Activated B cell treated with CpG ODN at 0.5 μM for 24 hours (primary cell): ENCODE data around the gene PRKN. TPM values are rescaled to one million over a fixed set of nuclear protein-coding genes. Genes with fewer than 3 reads are reported as not detected.
"Not testable (repeated sequence)": the region's sequence is repeated elsewhere in the genome, so short reads cannot be mapped to it uniquely, and the experiment has no call there.

Experiments used
- ATAC-seq: fragments of 200-7000 bp; cut with Tn5 transposase; one replicate; pipeline ENCODE4 v1.10.0; 2021; ENCODE audit warnings: low read depth, mild to moderate bottlenecking, moderate library complexity
- CTCF ChIA-PET: fragments of 350-600 bp; sonication (Branson Sonifier 250); formaldehyde crosslinking; loops from one replicate; lab custom pipeline; 2021; ENCODE audit warnings: antibody characterized with exemption; lab: Charles Lee
- POLR2A ChIA-PET: fragments of 350-600 bp; sonication (Branson Sonifier 250); formaldehyde crosslinking; loops from one replicate; lab custom pipeline; 2021; ENCODE audit warnings: antibody characterized with exemption; lab: Charles Lee
- DNase-seq: peaks from one replicate; pipeline ENCODE4 v3.0.0; 2022
- H3K27ac Mint-ChIP-seq: one replicate; pipeline ENCODE4 v1.8.0; 2020; ENCODE audit warnings: mixed read lengths
- H3K27me3 Mint-ChIP-seq: one replicate; pipeline ENCODE4 v1.8.0; 2021; ENCODE audit warnings: mixed read lengths
- H3K36me3 Mint-ChIP-seq: one replicate; pipeline ENCODE4 v1.8.0; 2021; ENCODE audit warnings: low read depth, mixed read lengths
- H3K4me1 Mint-ChIP-seq: one replicate; pipeline ENCODE4 v1.8.0; 2021; ENCODE audit warnings: mixed read lengths
- H3K4me3 Mint-ChIP-seq: one replicate; pipeline ENCODE4 v1.8.0; 2020; ENCODE audit warnings: mild to moderate bottlenecking, mixed read lengths
- H3K9me3 Mint-ChIP-seq: one replicate; pipeline ENCODE4 v1.8.0; 2020; ENCODE audit warnings: mixed read lengths
- intact Hi-C: fragments of 100-400 bp; cut with micrococcal nuclease; formaldehyde crosslinking; loops from one replicate; pipeline ENCODE4 v1.15.1; 2024
- total RNA-seq: library from RNA; stranded (reverse); gene quantifications from 2 replicates; pipeline ENCODE4 v1.2.3, GENCODE V29; 2022
- TF ChIP-seq, protein P1 (sequence below): fragments of 200-600 bp; IDR thresholded peaks from one replicate; pipeline ENCODE4 v1.8.0; 2022; ENCODE audit warnings: antibody characterized with exemption, mild to moderate bottlenecking

The PRKN gene
- total RNA-seq, 1 donor from 2014 or later = 2.3 TPM

DNA sequence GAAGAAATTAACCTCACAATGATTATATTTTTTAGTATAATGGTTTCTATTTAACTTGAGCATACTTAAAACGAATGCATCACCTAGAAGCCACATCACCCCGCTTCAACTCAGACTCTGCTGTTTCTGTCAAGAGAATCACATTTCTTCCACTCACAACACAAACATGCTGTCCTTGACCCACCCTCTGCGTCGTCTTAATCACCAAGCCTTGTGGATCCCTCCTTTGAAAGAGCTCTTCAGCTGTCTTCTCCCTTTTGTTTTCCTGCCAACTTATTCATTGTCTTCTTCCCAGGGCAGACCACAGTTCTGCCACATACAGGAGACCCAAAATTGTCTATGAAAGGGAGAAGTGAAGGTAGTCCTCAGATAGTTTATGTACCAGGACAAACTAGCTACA lies 858.1 kb downstream of the PRKN start:
- Mint-ChIP-seq H3K9me3 (no peaks in the 10 kb centered on the region), H3K27me3 (no peaks in the 10 kb centered on the region), H3K4me1 (no peaks in the 10 kb centered on the region), H3K36me3 (no peaks in the 10 kb centered on the region), H3K27ac (no peak overlapping the region), H3K4me3 (no peak overlapping the region)
- POLR2A ChIA-PET = no interaction called here
- no peak for ATAC-seq
- TF ChIP-seq, protein P1, sequence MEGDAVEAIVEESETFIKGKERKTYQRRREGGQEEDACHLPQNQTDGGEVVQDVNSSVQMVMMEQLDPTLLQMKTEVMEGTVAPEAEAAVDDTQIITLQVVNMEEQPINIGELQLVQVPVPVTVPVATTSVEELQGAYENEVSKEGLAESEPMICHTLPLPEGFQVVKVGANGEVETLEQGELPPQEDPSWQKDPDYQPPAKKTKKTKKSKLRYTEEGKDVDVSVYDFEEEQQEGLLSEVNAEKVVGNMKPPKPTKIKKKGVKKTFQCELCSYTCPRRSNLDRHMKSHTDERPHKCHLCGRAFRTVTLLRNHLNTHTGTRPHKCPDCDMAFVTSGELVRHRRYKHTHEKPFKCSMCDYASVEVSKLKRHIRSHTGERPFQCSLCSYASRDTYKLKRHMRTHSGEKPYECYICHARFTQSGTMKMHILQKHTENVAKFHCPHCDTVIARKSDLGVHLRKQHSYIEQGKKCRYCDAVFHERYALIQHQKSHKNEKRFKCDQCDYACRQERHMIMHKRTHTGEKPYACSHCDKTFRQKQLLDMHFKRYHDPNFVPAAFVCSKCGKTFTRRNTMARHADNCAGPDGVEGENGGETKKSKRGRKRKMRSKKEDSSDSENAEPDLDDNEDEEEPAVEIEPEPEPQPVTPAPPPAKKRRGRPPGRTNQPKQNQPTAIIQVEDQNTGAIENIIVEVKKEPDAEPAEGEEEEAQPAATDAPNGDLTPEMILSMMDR = no peak
- intact Hi-C loops = no loop called here
- CTCF ChIA-PET = no interaction called here
- DNase-seq = no peak

DNA sequence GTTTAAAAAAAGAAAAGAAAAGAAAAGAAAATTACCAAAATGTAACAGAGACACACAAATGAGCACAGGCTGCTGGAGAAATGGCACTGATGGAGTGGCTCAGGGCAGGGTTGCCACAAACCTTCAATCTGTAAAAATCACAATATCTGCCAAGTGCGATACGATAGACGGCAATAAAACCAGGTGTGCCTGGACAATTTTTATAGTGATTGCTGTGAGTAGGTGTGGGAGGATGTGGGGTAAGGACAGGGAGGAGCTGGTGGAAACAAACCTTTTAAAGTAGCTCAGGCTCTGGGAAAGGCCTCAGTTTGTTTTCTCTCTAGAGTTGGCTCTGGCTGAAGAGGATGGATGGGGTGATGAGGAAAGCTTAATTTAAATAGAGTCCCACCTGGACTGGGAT lies 861.0 kb downstream of the PRKN start:
- CTCF ChIA-PET = no interaction called here
- DNase-seq (no peak), ATAC-seq (no peak)
- TF ChIP-seq, protein P1 = no peak
- Mint-ChIP-seq H3K36me3 (no peaks in the 10 kb centered on the region), H3K4me3 (no peak overlapping the region), H3K4me1 (no peaks in the 10 kb centered on the region), H3K27ac (no peak overlapping the region), H3K9me3 (no peaks in the 10 kb centered on the region), H3K27me3 (no peaks in the 10 kb centered on the region)
- POLR2A ChIA-PET = no interaction called here
- intact Hi-C loops = no loop called here

DNA sequence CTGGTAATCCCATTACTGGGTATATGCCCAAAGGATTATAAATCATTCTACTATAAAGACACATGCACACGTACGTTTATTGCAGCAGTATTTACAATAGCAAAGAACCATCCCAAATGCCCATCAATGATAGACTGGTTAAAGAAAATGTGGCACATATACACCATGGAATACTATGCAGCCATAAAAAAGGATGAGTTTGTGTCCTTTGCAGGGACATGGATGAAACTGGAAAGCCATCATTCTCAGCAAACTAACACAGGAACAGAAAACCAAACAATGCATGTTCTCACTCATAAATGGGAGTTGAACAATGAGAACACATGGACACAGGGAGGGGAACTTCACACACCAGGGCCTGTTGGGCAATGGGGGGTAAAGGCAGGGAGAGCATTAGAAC lies 866.5 kb downstream of the PRKN start:
- H3K27me3 Mint-ChIP-seq, ATAC-seq, POLR2A ChIA-PET, H3K9me3 Mint-ChIP-seq, intact Hi-C loops, H3K27ac Mint-ChIP-seq, DNase-seq, H3K36me3 Mint-ChIP-seq, H3K4me3 Mint-ChIP-seq, H3K4me1 Mint-ChIP-seq, CTCF ChIA-PET: not testable (repeated sequence)

DNA sequence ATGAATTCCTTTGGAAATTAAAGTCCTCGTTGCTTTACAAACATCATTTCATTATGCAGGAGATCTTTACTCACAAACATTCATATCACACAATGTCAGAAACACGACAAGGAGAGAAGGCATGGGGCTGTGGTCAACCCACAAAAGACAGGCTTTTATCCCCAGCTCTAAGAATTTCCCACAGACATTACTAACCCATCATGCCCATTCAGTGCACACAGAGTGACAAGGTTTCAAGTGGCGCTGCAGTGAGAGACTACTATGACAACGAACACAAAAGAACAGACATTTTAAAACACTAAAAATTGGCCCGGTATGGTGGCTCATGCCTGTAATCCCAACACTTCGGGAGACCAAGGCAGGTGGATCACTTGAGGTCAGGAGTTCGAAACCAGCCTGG lies 873.9 kb downstream of the PRKN start:
- intact Hi-C loops = no loop called here

DNA sequence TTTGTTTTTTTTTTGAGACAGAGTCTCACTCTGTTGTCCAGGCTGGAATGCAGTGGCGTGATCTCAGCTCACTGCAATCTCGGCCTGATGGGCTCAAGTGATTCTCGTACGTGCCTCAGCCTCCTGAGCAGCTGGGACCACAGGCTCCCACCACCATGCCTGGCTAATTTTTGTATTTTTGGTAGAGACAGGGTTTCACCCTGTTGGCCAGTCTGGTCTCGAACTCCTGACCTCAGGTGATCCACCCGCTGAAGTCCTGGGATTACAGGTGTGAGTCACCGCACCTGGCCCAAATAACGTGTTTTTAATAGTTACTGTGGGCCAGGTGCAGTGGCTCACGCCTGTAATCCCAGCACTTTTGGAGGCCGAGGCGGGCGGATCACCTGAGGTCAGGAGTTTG lies 876.1 kb downstream of the PRKN start:
- H3K36me3 Mint-ChIP-seq, ATAC-seq, DNase-seq, H3K4me1 Mint-ChIP-seq, H3K27me3 Mint-ChIP-seq, intact Hi-C loops, CTCF ChIA-PET, H3K9me3 Mint-ChIP-seq, H3K4me3 Mint-ChIP-seq, H3K27ac Mint-ChIP-seq, POLR2A ChIA-PET: not testable (repeated sequence)

More for the DNA sequence above, 873.9 kb downstream of the PRKN start:
- H3K27me3 Mint-ChIP-seq = no peaks in the 10 kb centered on the region
- no peaks in the 10 kb centered on the region for H3K9me3 Mint-ChIP-seq
- no peak overlapping the region for H3K4me3 Mint-ChIP-seq
- no peak for ATAC-seq
- H3K36me3 Mint-ChIP-seq = no peaks in the 10 kb centered on the region
- H3K27ac Mint-ChIP-seq = no peak overlapping the region
- no peak for DNase-seq
- ChIA-PET CTCF (no interaction called here), POLR2A (no interaction called here)
- TF ChIP-seq, protein P1 = no peak
- no peaks in the 10 kb centered on the region for H3K4me1 Mint-ChIP-seq

DNA sequence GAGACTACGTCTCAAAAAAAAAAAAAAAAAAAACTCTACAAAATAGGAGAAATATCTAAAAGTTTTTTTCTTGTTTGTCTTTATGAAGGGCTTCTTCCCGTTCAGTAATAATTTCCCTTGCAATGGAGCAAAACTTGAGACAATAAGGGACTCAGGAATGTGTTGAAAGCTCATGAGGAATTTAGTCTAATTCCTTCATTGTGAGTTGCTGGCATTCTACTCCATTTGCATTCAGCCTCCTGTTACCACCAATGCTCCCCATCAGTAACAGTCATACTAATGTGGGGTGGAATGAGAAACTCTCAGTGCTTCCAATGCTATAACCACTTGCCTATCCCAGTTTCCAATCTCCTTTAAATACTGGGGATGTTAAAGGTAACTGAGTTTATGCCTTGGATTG lies 877.0 kb downstream of the PRKN start:
- H3K27ac Mint-ChIP-seq = no peak overlapping the region
- no peak for DNase-seq
- ChIA-PET CTCF (no interaction called here), POLR2A (no interaction called here)
- H3K9me3 Mint-ChIP-seq = no peaks in the 10 kb centered on the region
- H3K27me3 Mint-ChIP-seq = no peaks in the 10 kb centered on the region
- no peak for ATAC-seq
- intact Hi-C loops = no loop called here
- TF ChIP-seq, protein P1 = no peak
- H3K4me3 Mint-ChIP-seq = no peak overlapping the region
- H3K36me3 Mint-ChIP-seq = no peaks in the 10 kb centered on the region
- no peaks in the 10 kb centered on the region for H3K4me1 Mint-ChIP-seq
